Measurements from ENCODE around the gene TP53RK. TPM values are rescaled to one million over a fixed set of nuclear protein-coding genes. Genes with fewer than 3 reads are reported as not detected.

Gene TP53RK
- polyA plus RNA-seq, 1 of the 3 experiments (the other 2 are of a cell fraction): 5.5 TPM

- no peaks in the 10 kb centered on the region for H3K9me2 ChIP-seq
Measured at GRCh38 chr20:46701556-46701955, 12.3 kb upstream of the TP53RK start.

DNA sequence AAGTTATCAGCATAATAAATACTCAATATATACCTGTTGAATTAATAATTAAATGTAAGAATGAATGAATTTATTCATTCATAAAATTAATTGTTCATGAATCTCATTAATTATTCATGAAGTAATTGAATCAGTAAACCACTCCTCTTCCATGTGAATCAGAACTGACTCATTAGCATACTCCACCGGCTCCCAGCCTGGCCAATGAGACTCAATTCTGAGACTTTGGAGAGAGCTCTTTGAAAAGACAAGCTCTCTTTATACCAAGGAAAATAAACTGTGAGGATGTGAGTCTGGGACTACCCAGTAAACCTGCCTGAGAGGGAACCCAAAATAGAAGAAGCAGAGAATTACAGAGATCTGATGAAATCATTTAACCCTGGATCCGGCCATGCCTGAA is 11.8 kb upstream of the TP53RK start:
- H3F3A ChIP-seq (replicated peaks; ENCODE audit: insufficient read depth): peaks cover 3% of the 10 kb centered on the region
- no peak for TF ChIP-seq SMC3 (IDR thresholded peaks at IDR 0.05; ENCODE audit: low read depth, low read length)
- TF ChIP-seq, protein P1, sequence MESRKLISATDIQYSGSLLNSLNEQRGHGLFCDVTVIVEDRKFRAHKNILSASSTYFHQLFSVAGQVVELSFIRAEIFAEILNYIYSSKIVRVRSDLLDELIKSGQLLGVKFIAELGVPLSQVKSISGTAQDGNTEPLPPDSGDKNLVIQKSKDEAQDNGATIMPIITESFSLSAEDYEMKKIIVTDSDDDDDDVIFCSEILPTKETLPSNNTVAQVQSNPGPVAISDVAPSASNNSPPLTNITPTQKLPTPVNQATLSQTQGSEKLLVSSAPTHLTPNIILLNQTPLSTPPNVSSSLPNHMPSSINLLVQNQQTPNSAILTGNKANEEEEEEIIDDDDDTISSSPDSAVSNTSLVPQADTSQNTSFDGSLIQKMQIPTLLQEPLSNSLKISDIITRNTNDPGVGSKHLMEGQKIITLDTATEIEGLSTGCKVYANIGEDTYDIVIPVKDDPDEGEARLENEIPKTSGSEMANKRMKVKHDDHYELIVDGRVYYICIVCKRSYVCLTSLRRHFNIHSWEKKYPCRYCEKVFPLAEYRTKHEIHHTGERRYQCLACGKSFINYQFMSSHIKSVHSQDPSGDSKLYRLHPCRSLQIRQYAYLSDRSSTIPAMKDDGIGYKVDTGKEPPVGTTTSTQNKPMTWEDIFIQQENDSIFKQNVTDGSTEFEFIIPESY (IDR thresholded peaks at IDR 0.05; ENCODE audit: borderline replicate concordance, low read depth): no peak
- no peak for TF ChIP-seq JUND (IDR thresholded peaks at IDR 0.05)
- TF ChIP-seq RXRA (IDR thresholded peaks at IDR 0.05; ENCODE audit: borderline replicate concordance, low read depth): no peak
- no peak for TF ChIP-seq RCOR1 (IDR thresholded peaks at IDR 0.05; ENCODE audit: low read length)
- TF ChIP-seq PBX3 (IDR thresholded peaks at IDR 0.05): no peak
- no peak for TF ChIP-seq GATA2 (CRISPR knock-in tag; IDR thresholded peaks at IDR 0.05)
- TF ChIP-seq NFIC (IDR thresholded peaks at IDR 0.05; ENCODE audit: borderline replicate concordance): no peak
- TF ChIP-seq MXI1 (IDR thresholded peaks at IDR 0.05; ENCODE audit: low read depth, low read length): no peak
- TF ChIP-seq, protein P2, sequence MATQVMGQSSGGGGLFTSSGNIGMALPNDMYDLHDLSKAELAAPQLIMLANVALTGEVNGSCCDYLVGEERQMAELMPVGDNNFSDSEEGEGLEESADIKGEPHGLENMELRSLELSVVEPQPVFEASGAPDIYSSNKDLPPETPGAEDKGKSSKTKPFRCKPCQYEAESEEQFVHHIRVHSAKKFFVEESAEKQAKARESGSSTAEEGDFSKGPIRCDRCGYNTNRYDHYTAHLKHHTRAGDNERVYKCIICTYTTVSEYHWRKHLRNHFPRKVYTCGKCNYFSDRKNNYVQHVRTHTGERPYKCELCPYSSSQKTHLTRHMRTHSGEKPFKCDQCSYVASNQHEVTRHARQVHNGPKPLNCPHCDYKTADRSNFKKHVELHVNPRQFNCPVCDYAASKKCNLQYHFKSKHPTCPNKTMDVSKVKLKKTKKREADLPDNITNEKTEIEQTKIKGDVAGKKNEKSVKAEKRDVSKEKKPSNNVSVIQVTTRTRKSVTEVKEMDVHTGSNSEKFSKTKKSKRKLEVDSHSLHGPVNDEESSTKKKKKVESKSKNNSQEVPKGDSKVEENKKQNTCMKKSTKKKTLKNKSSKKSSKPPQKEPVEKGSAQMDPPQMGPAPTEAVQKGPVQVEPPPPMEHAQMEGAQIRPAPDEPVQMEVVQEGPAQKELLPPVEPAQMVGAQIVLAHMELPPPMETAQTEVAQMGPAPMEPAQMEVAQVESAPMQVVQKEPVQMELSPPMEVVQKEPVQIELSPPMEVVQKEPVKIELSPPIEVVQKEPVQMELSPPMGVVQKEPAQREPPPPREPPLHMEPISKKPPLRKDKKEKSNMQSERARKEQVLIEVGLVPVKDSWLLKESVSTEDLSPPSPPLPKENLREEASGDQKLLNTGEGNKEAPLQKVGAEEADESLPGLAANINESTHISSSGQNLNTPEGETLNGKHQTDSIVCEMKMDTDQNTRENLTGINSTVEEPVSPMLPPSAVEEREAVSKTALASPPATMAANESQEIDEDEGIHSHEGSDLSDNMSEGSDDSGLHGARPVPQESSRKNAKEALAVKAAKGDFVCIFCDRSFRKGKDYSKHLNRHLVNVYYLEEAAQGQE (IDR thresholded peaks at IDR 0.05; ENCODE audit: low read depth, low read length): no peak
- no peak for TF ChIP-seq EP300 (IDR thresholded peaks at IDR 0.05; ENCODE audit: borderline replicate concordance in 1 of 2, low read depth in 1 of 2, low read length in 1 of 2)
- no peak for TF ChIP-seq POLR2AphosphoS5 (IDR thresholded peaks at IDR 0.05; ENCODE audit: low read depth, low read length)
- TF ChIP-seq TEAD4 (IDR thresholded peaks at IDR 0.05; ENCODE audit: borderline replicate concordance, insufficient read depth): no peak
- no peak for TF ChIP-seq EZH2phosphoT487 (IDR thresholded peaks at IDR 0.05; ENCODE audit: borderline replicate concordance, low read depth)
- no peak for TF ChIP-seq TCF12 (IDR thresholded peaks at IDR 0.05)
- no peak for TF ChIP-seq GABPA (IDR thresholded peaks at IDR 0.05; ENCODE audit: low read depth)
- TF ChIP-seq, protein P3, sequence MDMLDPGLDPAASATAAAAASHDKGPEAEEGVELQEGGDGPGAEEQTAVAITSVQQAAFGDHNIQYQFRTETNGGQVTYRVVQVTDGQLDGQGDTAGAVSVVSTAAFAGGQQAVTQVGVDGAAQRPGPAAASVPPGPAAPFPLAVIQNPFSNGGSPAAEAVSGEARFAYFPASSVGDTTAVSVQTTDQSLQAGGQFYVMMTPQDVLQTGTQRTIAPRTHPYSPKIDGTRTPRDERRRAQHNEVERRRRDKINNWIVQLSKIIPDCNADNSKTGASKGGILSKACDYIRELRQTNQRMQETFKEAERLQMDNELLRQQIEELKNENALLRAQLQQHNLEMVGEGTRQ (IDR thresholded peaks at IDR 0.05; ENCODE audit: borderline replicate concordance, low read depth, low read length): no peak

More at GRCh38 chr20:46701556-46701955, 12.3 kb upstream of the TP53RK start:
- peaks cover 4% of the 10 kb centered on the region; the same call in 1 of the 2 replicates for H3K9me3 ChIP-seq
- H3K4me2 ChIP-seq: no peak overlapping the region
- no peaks in the 10 kb centered on the region for H3K79me2 ChIP-seq (ENCODE audit: insufficient read depth)
- no peak overlapping the region for H3K27ac ChIP-seq (ENCODE audit: low read depth in 2 of 2, low read length in 1 of 2)
- H2AFZ ChIP-seq (ENCODE audit: low read depth): no peak overlapping the region
- H3K9ac ChIP-seq: no peak overlapping the region
- TF ChIP-seq FOXJ3 (CRISPR knock-in tag; IDR thresholded peaks at IDR 0.05): no peak
- no peak for TF ChIP-seq PBX3 (IDR thresholded peaks at IDR 0.05)
- TF ChIP-seq CHD2 (IDR thresholded peaks at IDR 0.05; ENCODE audit: low read length, partially characterized antibody): no peak
- POLR2A ChIA-PET: no interaction called here
- H4K20me1 ChIP-seq (ENCODE audit: insufficient read depth): no peaks in the 10 kb centered on the region
- no peak for DNase-seq
- H3K27me3 ChIP-seq (ENCODE audit: insufficient read depth): no peaks in the 10 kb centered on the region
- no peaks in the 10 kb centered on the region for H3K36me3 ChIP-seq (replicated peaks in 1 of 2; ENCODE audit: control insufficient read depth in 1 of 2, insufficient read depth in 2 of 2, low read length in 1 of 2)
- 49% methylated on average over 4 of the region's 4 CpGs for whole genome bisulfite sequencing (ENCODE audit: low lambda C conversion rate)
- H3K4me1 ChIP-seq (ENCODE audit: control insufficient read depth in 1 of 2, insufficient read depth in 2 of 2, low read depth in 1 of 2, low read length in 1 of 2): no peaks in the 10 kb centered on the region
- CTCF ChIA-PET: no interaction called here
- H3K4me3 ChIP-seq (ENCODE audit: low read depth in 2 of 2, low read length in 1 of 2): no peak overlapping the region
- H3F3A ChIP-seq (replicated peaks; ENCODE audit: insufficient read depth): peaks cover 3% of the 10 kb centered on the region

More for the DNA sequence above, 11.8 kb upstream of the TP53RK start:
- Histone ChIP-seq H3K27ac (ENCODE audit: low read depth in 2 of 2, low read length in 1 of 2) (no peak overlapping the region), H2AFZ (ENCODE audit: low read depth) (no peak overlapping the region), H3K9me3 (no peaks in the 10 kb centered on the region), H3K27me3 (ENCODE audit: insufficient read depth) (no peaks in the 10 kb centered on the region), H3K4me3 (ENCODE audit: low read depth in 2 of 2, low read length in 1 of 2) (no peak overlapping the region), H3K4me2 (no peak overlapping the region), H3K9ac (no peak overlapping the region), H3K9me2 (no peaks in the 10 kb centered on the region), H3K79me2 (ENCODE audit: insufficient read depth) (no peaks in the 10 kb centered on the region), H3K4me1 (ENCODE audit: control insufficient read depth in 1 of 2, insufficient read depth in 2 of 2, low read depth in 1 of 2, low read length in 1 of 2) (no peaks in the 10 kb centered on the region), H3K36me3 (replicated peaks in 1 of 2; ENCODE audit: control insufficient read depth in 1 of 2, insufficient read depth in 2 of 2, low read length in 1 of 2) (no peaks in the 10 kb centered on the region), H4K20me1 (ENCODE audit: insufficient read depth) (no peaks in the 10 kb centered on the region)
- DNase-seq: no peak
- POLR2A ChIA-PET: no interaction called here
- CTCF ChIA-PET: interaction anchor here (0.9 kb wide), 1 partner anchor 14 kb away, joined by 3 read pairs; no protein-coding TSS in a partner anchor
- 84% methylated on average over 2 of the region's 2 CpGs for WGBS (ENCODE audit: low lambda C conversion rate)
